Endothelial cell of umbilical vein (primary cell): ENCODE results near the gene GSDME. TPM values are rescaled to one million over a fixed set of nuclear protein-coding genes. Genes with fewer than 3 reads are reported as not detected.

Experiments
- BruUV-seq: library from RNA; stranded (reverse); fragments of 400-500 nt; replicated peaks from 2 replicates; lab custom pipeline; 2021; lab: Mats Ljungman, UMichigan
- CTCF ChIA-PET: fragments of 300-600, 350-600 bp; sonication (Branson Sonifier 250); formaldehyde crosslinking; loops from one replicate; lab custom pipeline; 2021; ENCODE audit warnings: antibody characterized with exemption, inconsistent platforms; lab: Charles Lee
- POLR2A ChIA-PET: fragments of 300-600, 350-600 bp; sonication (Branson Sonifier 250); formaldehyde crosslinking; loops from one replicate; lab custom pipeline; 2021; ENCODE audit warnings: antibody characterized with exemption, inconsistent platforms; lab: Charles Lee
- DNase-seq: peaks from one replicate; pipeline ENCODE4 v3.0.0-alpha.2; 2011; ENCODE audit warnings: low read depth, low spot score
- FAIRE-seq: peaks from 2 replicates; lab custom pipeline; 2011; peaks lifted over from hg19 to GRCh38; lab: Jason Lieb, UNC
- H2AFZ ChIP-seq: 2 replicates; pipeline ENCODE4 v1.6.0; 2012; ENCODE audit warnings: low read depth, low read length, control low read depth, inconsistent platforms
- H3K27ac ChIP-seq: 2 replicates; pipeline ENCODE4 v1.5.1; 2011; ENCODE audit warnings: low read depth, mild to moderate bottlenecking, control low read depth, low read length, moderate library complexity; ENCODE audit not compliant: insufficient read depth
- H3K27me3 ChIP-seq, 2 experiments: 2 replicates each; pipeline versions ENCODE4 v1.6.0 to v1.6.1; 2011; ENCODE audit warnings: low read length in 2 of 2, mixed read lengths in 1 of 2; ENCODE audit not compliant: control insufficient read depth in 2 of 2, insufficient read depth in 2 of 2
- H3K36me3 ChIP-seq, 2 experiments: 2 replicates in 1 of 2; 3 replicates in 1 of 2; pipeline ENCODE4 v1.5.1; 2011; ENCODE audit warnings: low read length in 2 of 2, mild to moderate bottlenecking in 1 of 2, moderate library complexity in 1 of 2; ENCODE audit not compliant: control insufficient read depth in 2 of 2, insufficient read depth in 2 of 2; ENCODE audit errors: extremely low read depth in 1 of 2
- H3K4me1 ChIP-seq: 3 replicates; pipeline ENCODE4 v1.5.1; 2011; ENCODE audit warnings: mild to moderate bottlenecking, low read length; ENCODE audit not compliant: control insufficient read depth, insufficient read depth; ENCODE audit errors: extremely low read depth
- H3K4me2 ChIP-seq: 2 replicates; pipeline ENCODE4 v1.6.1; 2011; ENCODE audit warnings: low read length, control low read depth, mixed read lengths; ENCODE audit not compliant: insufficient read depth
- H3K4me3 ChIP-seq, 3 experiments: fragments of 200-600 bp in 1 of 3; sonication (generic), shearing (Covaris generic) in 1 of 3; replicated peaks in 1 of 3; 2 replicates each; pipeline ENCODE4 v1.5.1; 2011 to 2016; ENCODE audit warnings: control low read depth in 3 of 3, low read length in 3 of 3, mild to moderate bottlenecking in 2 of 3, inconsistent platforms in 1 of 3, low read depth in 1 of 3, moderate library complexity in 1 of 3; ENCODE audit not compliant: insufficient read depth in 1 of 3
- H3K79me2 ChIP-seq: 2 replicates; pipeline ENCODE4 v1.6.0; 2012; ENCODE audit warnings: low read length, inconsistent platforms; ENCODE audit not compliant: control insufficient read depth, insufficient read depth
- H3K9ac ChIP-seq: replicated peaks from 2 replicates; pipeline ENCODE3; 2011; ENCODE audit warnings: low read length, control low read depth; ENCODE audit not compliant: insufficient read depth; ENCODE audit errors: extremely low read depth
- H3K9me1 ChIP-seq: replicated peaks from 3 replicates; pipeline ENCODE4 v1.6.0; 2011; ENCODE audit warnings: mild to moderate bottlenecking, low read length; ENCODE audit not compliant: control insufficient read depth, insufficient read depth; ENCODE audit errors: extremely low read depth
- H3K9me3 ChIP-seq: replicated peaks from 2 replicates; pipeline ENCODE4 v1.5.1; 2012; ENCODE audit warnings: low read length, inconsistent platforms; ENCODE audit not compliant: control insufficient read depth, insufficient read depth
- H4K20me1 ChIP-seq: replicated peaks from 2 replicates; pipeline ENCODE3; 2011; ENCODE audit warnings: mild to moderate bottlenecking, low read length; ENCODE audit not compliant: control insufficient read depth, insufficient read depth; ENCODE audit errors: extremely low read depth
- EZH2 ChIP-seq: IDR thresholded peaks from 2 replicates; pipeline ENCODE4 v1.6.1; 2012; ENCODE audit warnings: borderline replicate concordance, low read depth, mild to moderate bottlenecking, moderate library complexity, low read length, inconsistent platforms; ENCODE audit not compliant: severe bottlenecking
- GATA2 ChIP-seq: IDR thresholded peaks from 2 replicates; pipeline ENCODE4 v1.7.0; 2011; ENCODE audit warnings: low read depth, mild to moderate bottlenecking, moderate library complexity, mixed read lengths, low read length; ENCODE audit not compliant: insufficient read length, insufficient read depth
- MAX ChIP-seq: IDR thresholded peaks from 2 replicates; pipeline ENCODE4 v1.6.1; 2011; ENCODE audit not compliant: insufficient read depth, insufficient read length
- MYC ChIP-seq: IDR thresholded peaks from one replicate; pipeline ENCODE4 v1.6.1; 2011; ENCODE audit warnings: mild to moderate bottlenecking, low read depth, low read length
- dilution Hi-C: fragments of 300-500 bp; cut with MboI; formaldehyde crosslinking; loops from one replicate; pipeline ENCODE4 v1.15.0; 2019; ENCODE audit warnings: low sequenced_read_pairs; ENCODE audit not compliant: extremely low pct_ligation_motif_present
- intact Hi-C: fragments of 100-400 bp; cut with micrococcal nuclease; formaldehyde crosslinking; loops from one replicate; pipeline ENCODE4 v1.10.0; 2022
- polyA plus RNA-seq, 4 experiments: library from polyadenylated mRNA; depleted of rRNA in 3 of 4; stranded (reverse) in 3 of 4; unstranded in 1 of 4; fragments of >200 nt; gene quantifications; 2 replicates each; pipeline versions ENCODE4 v1.2.1 to v1.2.3, GENCODE V29; 2011 to 2012; ENCODE audit warnings: missing spikeins in 1 of 4
- total RNA-seq: library from RNA; stranded (reverse); gene quantifications from 2 replicates; pipeline ENCODE4 v1.2.3, GENCODE V29; 2021

The GSDME gene
- total and polyA plus RNA-seq, 2 donors (not counting 3 experiments of a cell fraction or from before 2014, with no cell fraction given): 21.1 to 23.4 TPM

- TF ChIP-seq MAX (no peak), EZH2 (no peak)
- H3K4me3 ChIP-seq: no peak overlapping the region
- H3K27ac ChIP-seq: no peak overlapping the region
- H3K79me2 ChIP-seq: no peaks in the 10 kb centered on the region
- intact Hi-C loops: no loop called here
- no peaks in the 10 kb centered on the region for H3K9me1 ChIP-seq
- no peaks in the 10 kb centered on the region for H3K27me3 ChIP-seq
- BruUV-seq: no TSS peak
- no peak overlapping the region for H3K4me2 ChIP-seq
- DNase-seq (no peak), FAIRE-seq (no peak)
- dilution Hi-C loops: no loop called here
- POLR2A ChIA-PET: no interaction called here
- H4K20me1 ChIP-seq: no peaks in the 10 kb centered on the region
- CTCF ChIA-PET: interaction anchor here (1.0 to 1.8 kb wide), 3 partner anchors 11 to 369 kb away, joined by 3 to 4 read pairs (median 3); no protein-coding TSS in a partner anchor
- H3K4me1 ChIP-seq: no peaks in the 10 kb centered on the region
- no peak overlapping the region for H2AFZ ChIP-seq
- H3K9ac ChIP-seq: no peak overlapping the region
- H3K9me3 ChIP-seq: no peaks in the 10 kb centered on the region
- H3K36me3 ChIP-seq: no peaks in the 10 kb centered on the region
Measured at GRCh38 chr7:24700521-24701260, 56.6 kb downstream of the GSDME start.

DNA sequence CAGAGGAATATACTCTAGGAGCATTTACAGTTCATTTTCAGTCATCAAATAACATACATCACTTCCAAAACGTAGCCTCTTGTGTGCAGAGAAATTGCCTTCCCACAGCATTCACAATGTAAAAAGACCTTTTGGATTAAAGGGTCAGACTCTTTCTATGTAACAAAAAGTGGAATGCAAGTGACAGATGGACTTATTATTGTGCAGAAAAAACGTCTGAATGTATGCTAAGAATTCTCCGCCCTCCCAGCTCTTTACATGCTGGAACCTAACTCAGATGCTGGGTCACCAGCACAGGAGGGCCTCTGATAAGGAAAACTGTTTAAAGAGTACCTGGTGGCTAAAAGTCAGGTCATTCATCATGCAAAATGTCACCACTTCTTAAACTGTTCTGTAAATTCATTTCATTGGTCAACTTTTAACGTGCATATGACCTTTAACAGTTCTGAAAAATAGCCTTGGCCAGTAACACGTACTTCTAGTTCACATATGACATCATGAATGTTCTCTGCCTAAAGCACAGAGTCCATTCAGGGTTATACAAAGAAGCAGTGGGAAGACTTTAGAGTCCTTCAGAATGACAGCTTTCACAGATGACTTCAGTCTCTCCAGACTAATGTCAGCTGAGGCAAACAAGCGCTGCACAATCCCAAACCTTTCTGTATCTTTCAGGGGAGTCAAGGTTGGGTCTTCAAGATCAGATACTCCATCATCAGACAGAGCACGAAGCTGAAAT is 58.6 kb downstream of the GSDME start:
- no peak for DNase-seq
- no peak for FAIRE-seq
- TF ChIP-seq MYC: no peak
- no peak for TF ChIP-seq EZH2
- no peak for TF ChIP-seq GATA2
- dilution Hi-C loops: no loop called here
- TSS peak; percentile 7 for BruUV-seq
- Histone ChIP-seq H3K9me3 (no peaks in the 10 kb centered on the region), H3K4me2 (no peak overlapping the region), H3K36me3 (no peaks in the 10 kb centered on the region), H3K27ac (no peak overlapping the region), H2AFZ (no peak overlapping the region), H3K27me3 (no peaks in the 10 kb centered on the region), H3K79me2 (no peaks in the 10 kb centered on the region), H3K4me1 (no peaks in the 10 kb centered on the region), H3K4me3 (no peak overlapping the region), H3K9me1 (no peaks in the 10 kb centered on the region), H3K9ac (no peak overlapping the region), H4K20me1 (no peaks in the 10 kb centered on the region)
- ChIA-PET POLR2A (no interaction called here), CTCF (no interaction called here)
- intact Hi-C loops: no loop called here
